CD4-positive, alpha-beta T cell treated with Interleukin-6 at 100 ng/mL for 8 hours (primary cell): ENCODE results near the gene ALG12.

Experiments used
- DNase-seq: peaks from one replicate; pipeline ENCODE4 v3.0.0-alpha.2; 2020; ENCODE audit warnings: mixed read lengths, low spot score

Gene ALG12

GRCh38 chr22:49957826-49958365 lies 39.7 kb upstream of the ALG12 start:
- DNase-seq: no peak

GRCh38 chr22:49956914-49957825 lies 38.9 kb upstream of the ALG12 start:
- no peak for DNase-seq

GRCh38 chr22:49956418-49956770 lies 38.2 kb upstream of the ALG12 start:
- DNase-seq: no peak

- DNase-seq: no peak
These were observed 37.6 kb upstream of the ALG12 start for GRCh38 chr22:49955581-49956417.

- no peak for DNase-seq
These were observed 36.8 kb upstream of the ALG12 start for GRCh38 chr22:49954991-49955580.

- no peak for DNase-seq
These were observed 36.1 kb upstream of the ALG12 start for GRCh38 chr22:49954354-49954753.

- DNase-seq: no peak
These were observed 35.6 kb upstream of the ALG12 start for GRCh38 chr22:49953680-49954344.

GRCh38 chr22:49953027-49953679 lies 34.9 kb upstream of the ALG12 start:
- no peak for DNase-seq

- DNase-seq: no peak
These were observed 34.0 kb upstream of the ALG12 start for GRCh38 chr22:49951986-49952896.

- DNase-seq: no peak
These were observed 33.4 kb upstream of the ALG12 start for GRCh38 chr22:49951678-49951985.

GRCh38 chr22:49951000-49951677 lies 32.9 kb upstream of the ALG12 start:
- no peak for DNase-seq

- no peak for DNase-seq
These were observed 32.3 kb upstream of the ALG12 start for GRCh38 chr22:49950396-49950994.

- no peak for DNase-seq
These were observed 31.7 kb upstream of the ALG12 start for GRCh38 chr22:49949914-49950292.

- DNase-seq: no peak
These were observed 31.0 kb upstream of the ALG12 start for GRCh38 chr22:49948958-49949913.

- DNase-seq: no peak
These were observed 30.1 kb upstream of the ALG12 start for GRCh38 chr22:49948116-49948957.

- DNase-seq: no peak
These were observed 29.0 kb upstream of the ALG12 start for GRCh38 chr22:49947296-49947622.

GRCh38 chr22:49946612-49947295 lies 28.5 kb upstream of the ALG12 start:
- DNase-seq: no peak
